ENCODE data around the gene PCBP3. TPM values are rescaled to one million over a fixed set of nuclear protein-coding genes. Genes with fewer than 3 reads are reported as not detected.

The PCBP3 gene
- total RNA-seq, 2 donors from 2014 or later = 2.1 to 5.3 TPM

GRCh38 chr21:45747802-45748445, 104.4 kb downstream of the PCBP3 start:
- no peaks in the 10 kb centered on the region for H3K9me3 ChIP-seq
- no peak overlapping the region for H3K9ac ChIP-seq (ENCODE audit: low read depth in 2 of 2, low read length in 2 of 2)
- TF ChIP-seq CTCF (IDR thresholded peaks at IDR 0.05) = no peak
- no peak overlapping the region for H3K27ac ChIP-seq
- intact Hi-C loops (cut with DNase I) = no loop called here
- H3K27me3 ChIP-seq = no peaks in the 10 kb centered on the region
- no peak for DNase-seq
- no peaks in the 10 kb centered on the region for H3K4me1 ChIP-seq
- H3K36me3 ChIP-seq = no peaks in the 10 kb centered on the region
- no peak overlapping the region for H3K4me3 ChIP-seq

GRCh38 chr21:45748593-45748992, 105.1 kb downstream of the PCBP3 start:
- no peaks in the 10 kb centered on the region for H3K36me3 ChIP-seq
- no peak overlapping the region for H3K27ac ChIP-seq
- H3K9me3 ChIP-seq = no peaks in the 10 kb centered on the region
- no peak overlapping the region for H3K9ac ChIP-seq (ENCODE audit: low read depth in 2 of 2, low read length in 2 of 2)
- TF ChIP-seq CTCF (IDR thresholded peaks at IDR 0.05) = no peak
- no peaks in the 10 kb centered on the region for H3K27me3 ChIP-seq
- no peak for DNase-seq
- no peak overlapping the region for H3K4me3 ChIP-seq
- H3K4me1 ChIP-seq = no peaks in the 10 kb centered on the region
- intact Hi-C loops (cut with DNase I) = no loop called here

GRCh38 chr21:45749974-45750373, 106.4 kb downstream of the PCBP3 start:
- TF ChIP-seq CTCF (IDR thresholded peaks at IDR 0.05) = no peak
- intact Hi-C loops (cut with DNase I) = no loop called here
- no peaks in the 10 kb centered on the region for H3K27me3 ChIP-seq

GRCh38 chr21:45750936-45751335, 107.4 kb downstream of the PCBP3 start:
- no peak for DNase-seq
- H3K27me3 ChIP-seq = no peaks in the 10 kb centered on the region
- TF ChIP-seq CTCF (IDR thresholded peaks at IDR 0.05) = no peak
- H3K9ac ChIP-seq (ENCODE audit: low read depth in 2 of 2, low read length in 2 of 2) = no peak overlapping the region
- H3K27ac ChIP-seq = no peak overlapping the region
- H3K36me3 ChIP-seq = no peaks in the 10 kb centered on the region
- no peaks in the 10 kb centered on the region for H3K9me3 ChIP-seq
- intact Hi-C loops (cut with DNase I) = no loop called here
- H3K4me1 ChIP-seq = no peaks in the 10 kb centered on the region
- H3K4me3 ChIP-seq = no peak overlapping the region

More at GRCh38 chr21:45749974-45750373, 106.4 kb downstream of the PCBP3 start:
- no peak overlapping the region for H3K9ac ChIP-seq (ENCODE audit: low read depth in 2 of 2, low read length in 2 of 2)
- H3K27ac ChIP-seq = no peak overlapping the region
- no peaks in the 10 kb centered on the region for H3K4me1 ChIP-seq
- no peaks in the 10 kb centered on the region for H3K9me3 ChIP-seq
- H3K4me3 ChIP-seq = no peak overlapping the region
- no peak for DNase-seq
- H3K36me3 ChIP-seq = no peaks in the 10 kb centered on the region

- no peak for TF ChIP-seq CTCF (IDR thresholded peaks at IDR 0.05)
- Histone ChIP-seq H3K9me3 (no peaks in the 10 kb centered on the region), H3K4me1 (no peaks in the 10 kb centered on the region), H3K4me3 (no peak overlapping the region), H3K9ac (ENCODE audit: low read depth in 2 of 2, low read length in 2 of 2) (no peak overlapping the region), H3K27ac (no peak overlapping the region), H3K36me3 (no peaks in the 10 kb centered on the region), H3K27me3 (no peaks in the 10 kb centered on the region)
- DNase-seq = no peak
- intact Hi-C loops (cut with DNase I) = no loop called here
Observed at GRCh38 chr21:45753445-45753844, 109.9 kb downstream of the PCBP3 start.
